HG03095 (cell line): ENCODE measurements around the gene ELL.
"Not testable (repeated sequence)": the region's sequence is repeated elsewhere in the genome, so short reads cannot be mapped to it uniquely, and the experiment has no call there.

ENCODE experiments used
- ATAC-seq: cut with Tn5 transposase; IDR thresholded peaks from one replicate; pipeline ENCODE4 v1.9.1; 2021; ENCODE audit warnings: moderate library complexity; ENCODE audit not compliant: unreplicated experiment

ELL gene

DNA sequence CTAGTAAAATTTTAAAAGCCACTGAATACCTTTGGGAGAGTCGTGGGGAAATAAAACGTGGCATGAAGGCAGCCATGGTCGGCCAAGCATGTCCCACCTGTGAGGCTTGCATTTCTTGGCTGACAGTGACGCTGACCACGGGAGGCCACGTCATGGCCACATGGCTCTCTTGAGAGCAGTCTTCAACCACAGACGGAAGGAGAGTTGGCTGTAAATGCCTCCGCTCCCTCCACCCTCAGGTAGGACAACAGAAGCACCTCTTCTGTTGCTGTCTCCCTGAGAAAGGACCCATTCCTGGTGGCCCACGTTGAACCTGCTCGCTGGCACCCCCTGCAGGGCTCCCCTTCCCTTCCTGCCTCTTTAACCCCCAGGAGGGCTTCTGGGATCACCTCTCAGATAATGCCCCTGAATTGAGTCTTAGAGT, 113.8 kb downstream of the ELL start:
- ATAC-seq, result no peak

DNA sequence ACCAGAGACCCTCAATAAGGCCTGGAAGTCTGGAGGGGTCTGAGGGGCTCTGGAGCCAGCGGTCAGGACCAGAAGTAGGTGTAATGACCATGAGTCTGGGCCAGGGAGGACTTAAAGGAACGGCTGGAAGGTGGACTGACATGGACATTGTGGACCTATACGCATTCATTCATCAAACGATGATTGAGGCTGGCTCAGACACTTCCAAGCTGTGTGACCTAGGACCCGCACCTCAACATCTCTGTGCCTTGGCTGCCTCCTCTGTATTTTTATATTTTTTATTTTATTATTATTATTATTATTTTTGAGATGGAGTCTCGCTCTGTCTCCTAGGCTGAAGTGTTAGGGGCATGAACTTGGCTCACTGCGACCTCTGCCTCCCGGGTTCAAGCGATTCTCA, 115.1 kb downstream of the ELL start:
- no peak for ATAC-seq

DNA sequence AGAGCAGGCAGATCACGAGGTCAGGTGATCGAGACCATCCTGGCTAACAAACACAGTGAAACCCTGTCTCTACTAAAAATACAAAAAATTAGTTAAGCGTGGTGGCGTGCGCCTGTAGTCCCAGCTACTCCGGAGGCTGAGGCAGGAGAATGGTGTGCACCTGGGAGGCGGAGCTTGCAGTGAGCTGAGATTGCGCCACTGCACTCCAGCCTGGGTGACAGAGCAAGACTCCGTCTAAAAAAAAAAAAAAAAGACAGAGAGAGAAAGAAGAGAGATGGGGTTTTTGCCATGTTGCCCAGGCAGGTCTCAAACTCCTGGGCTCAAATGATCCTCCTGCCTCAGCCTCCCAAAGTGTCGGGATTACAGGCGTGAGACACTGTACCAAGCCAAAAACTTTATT, 116.1 kb downstream of the ELL start:
- not testable (repeated sequence) for ATAC-seq

DNA sequence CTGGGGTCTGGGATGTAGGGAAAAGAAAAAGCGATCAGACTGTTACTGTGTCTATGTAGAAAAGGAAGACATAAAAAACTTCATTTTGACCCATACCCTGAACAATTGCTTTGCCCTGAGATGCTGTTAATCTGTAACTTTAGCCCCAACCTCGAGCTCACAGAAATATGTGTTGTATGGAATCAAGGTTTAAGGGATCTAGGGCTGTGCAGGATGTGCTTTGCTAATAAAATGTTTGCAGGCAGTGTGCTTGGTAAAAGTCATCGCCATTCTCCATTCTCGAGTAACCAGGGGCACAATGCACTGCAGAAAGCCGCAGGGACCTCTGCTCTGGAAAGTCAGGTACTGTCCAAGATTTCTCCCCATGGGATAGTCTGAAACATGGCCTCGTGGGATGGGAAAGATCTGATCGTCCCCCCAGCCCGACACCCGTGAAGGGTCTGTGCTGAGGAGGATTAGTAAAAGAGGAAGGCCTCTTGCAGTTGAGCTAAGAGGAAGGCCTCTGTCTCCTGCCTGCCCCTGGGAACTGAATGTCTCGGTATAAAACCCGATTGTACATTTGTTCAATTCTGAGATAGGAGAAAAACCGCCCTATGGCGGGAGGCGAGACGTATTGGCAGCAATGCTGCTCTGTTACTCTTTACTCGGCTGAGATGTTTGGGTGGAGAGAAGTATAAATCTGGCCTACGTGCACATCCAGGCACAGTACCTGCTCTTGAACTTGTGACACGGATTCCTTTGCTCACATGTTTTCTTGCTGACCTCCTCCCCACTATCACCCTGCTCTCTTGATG, 119.2 kb downstream of the ELL start:
- not testable (repeated sequence) for ATAC-seq

DNA sequence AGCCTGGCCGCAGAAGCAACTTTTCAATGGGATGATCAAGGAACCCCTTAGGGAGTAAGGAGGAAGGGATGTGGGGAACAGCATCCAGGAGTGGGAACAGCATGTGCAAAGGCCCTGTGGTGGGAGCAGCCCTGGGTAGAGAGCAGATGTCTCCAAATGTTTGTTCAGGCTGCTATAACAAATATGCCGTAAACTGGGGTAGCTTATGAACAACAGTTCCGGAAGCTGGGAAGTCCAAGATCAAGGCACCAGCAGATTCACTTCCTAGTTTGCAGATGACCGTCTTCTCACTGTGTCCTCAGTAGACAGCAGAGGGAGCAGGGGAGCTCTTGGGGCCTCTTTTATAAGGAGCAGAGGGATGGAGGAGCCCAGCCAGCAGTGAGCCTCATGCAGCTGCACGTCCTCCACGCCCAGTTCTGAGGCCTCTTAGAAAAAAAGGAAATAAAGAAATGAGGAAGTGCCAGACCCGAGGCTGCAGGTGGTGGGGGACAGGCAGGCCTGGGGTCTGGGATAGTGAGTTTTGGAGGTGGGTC, 120.2 kb downstream of the ELL start:
- no peak for ATAC-seq

DNA sequence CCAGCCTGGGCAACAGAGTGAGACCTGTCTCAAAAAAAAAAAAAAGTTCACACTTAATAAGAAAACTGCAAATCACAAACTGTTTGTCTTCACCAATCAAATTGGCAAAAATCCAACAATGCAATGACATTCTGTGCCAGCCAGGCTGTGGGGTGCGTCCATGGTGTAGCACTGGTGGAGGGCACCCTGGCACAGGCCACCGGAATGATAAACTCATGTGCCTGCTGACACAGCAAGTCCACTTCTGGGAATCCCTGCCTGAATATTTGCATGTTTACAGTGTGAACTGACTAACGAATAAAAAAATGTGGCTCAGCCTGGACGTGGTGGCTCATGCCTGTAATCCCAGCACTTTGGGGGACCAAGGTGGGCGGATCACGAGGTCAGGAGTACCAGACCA, 122.9 kb downstream of the ELL start:
- no peak for ATAC-seq

DNA sequence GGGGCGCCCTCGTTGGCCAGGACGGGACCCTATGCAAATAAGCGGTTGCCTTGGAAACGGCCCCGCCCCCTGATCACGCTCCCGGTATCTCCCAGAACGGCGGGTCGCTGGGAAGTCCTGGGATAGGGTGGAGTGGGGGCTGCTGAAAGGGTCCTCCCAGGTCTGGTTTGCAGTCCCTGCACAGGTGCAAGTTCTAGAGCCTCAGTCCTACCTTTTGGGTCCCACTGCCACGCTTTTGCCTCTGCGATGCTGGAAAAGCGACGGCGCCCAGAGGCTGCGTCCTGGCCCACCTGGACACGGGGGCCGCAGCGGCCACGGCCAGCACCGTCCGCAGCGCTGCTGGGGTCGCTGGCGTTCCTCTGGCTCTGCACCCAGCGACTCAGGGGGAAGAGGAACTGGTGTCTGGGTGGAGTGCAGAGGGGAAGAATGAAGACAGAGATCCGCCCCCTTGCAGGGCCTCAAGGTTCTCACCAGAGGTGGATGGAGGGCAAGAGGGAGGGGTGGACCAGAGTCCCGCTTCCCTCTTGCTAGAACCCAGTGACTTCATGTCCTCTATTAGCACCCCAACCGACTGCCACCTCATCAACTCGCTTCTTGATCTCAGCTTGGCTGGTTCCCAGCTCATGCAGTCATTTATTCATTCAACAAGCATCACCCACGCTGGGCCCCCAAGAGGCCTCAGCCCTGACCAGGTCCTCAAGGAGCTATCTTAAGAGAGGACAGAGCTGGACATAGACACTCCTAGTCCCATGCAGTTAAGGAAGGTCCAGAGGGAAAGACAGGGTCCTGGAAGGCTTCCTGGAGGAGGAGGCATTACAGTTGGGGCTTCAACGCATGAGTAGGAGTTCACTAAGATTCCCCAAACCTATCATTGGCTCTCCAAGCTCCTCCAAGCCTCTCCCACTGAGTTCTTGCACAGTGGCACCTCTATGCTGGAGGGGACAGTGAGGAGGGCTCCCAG, 124.3 kb downstream of the ELL start, which contains the start of gene LRRC25:
Gene LRRC25, minus strand, starts transcription at position 381 of the 961 bp plus-strand sequence. CDS start 659 bp downstream, outside the sequence.
- ATAC-seq, result no peak

DNA sequence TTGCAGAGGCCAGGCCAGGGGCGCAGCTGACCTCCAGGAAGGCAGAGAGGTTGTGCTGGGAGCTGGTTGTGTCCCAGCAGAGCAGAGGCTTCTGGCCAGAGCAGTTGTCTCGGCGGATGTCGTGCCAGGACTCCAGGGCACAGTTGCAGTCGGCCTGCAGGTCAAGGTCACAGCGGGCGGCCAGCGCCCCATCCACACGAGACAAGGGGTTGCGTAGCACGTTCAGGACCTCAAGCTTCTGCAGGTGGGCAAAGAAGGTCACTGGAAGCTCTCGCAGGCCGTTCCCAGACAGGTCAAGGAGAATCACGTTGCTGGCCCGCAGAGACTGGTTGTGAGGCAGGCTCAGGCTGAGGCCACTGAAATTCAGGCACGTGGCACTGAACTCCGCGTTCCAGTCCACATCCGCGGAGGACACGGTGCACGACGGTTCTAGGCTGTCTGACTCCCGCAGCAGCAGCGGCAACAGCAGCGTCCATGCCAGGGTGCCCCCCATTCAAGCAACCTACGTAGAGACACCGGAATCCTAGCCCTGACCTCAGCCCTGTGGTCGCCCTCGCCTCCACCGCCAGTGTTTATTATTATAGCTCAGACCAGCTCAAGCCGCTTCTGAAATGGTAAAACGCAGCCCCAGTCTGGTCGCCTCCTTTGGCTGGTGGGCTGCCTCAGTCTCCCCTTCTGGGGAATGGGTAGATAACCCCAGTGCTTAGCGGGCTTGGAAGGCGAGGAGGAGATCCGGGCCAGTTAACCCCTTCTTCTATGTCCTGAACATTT, 125.2 kb downstream of the ELL start:
- ATAC-seq, result no peak

DNA sequence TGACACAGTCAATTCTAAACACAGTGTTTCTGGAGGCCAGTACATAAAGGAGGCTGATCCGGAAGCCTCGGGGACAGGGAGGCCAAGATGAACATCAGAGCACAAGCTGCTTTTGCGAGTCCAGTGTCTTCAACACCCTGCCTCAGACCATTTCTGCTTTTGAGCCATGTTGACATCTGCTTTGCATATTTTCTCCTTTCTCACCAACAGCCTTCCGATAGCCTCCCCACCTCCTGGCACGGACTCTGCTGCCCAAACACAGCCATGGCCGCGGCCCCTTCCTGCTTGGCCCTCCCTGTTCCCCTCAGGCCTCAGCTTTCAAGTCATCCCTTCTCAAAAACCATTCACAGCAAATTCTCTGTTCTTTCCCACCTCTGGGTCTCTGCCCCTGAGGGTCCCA, 128.0 kb downstream of the ELL start:
- ATAC-seq, result no peak

DNA sequence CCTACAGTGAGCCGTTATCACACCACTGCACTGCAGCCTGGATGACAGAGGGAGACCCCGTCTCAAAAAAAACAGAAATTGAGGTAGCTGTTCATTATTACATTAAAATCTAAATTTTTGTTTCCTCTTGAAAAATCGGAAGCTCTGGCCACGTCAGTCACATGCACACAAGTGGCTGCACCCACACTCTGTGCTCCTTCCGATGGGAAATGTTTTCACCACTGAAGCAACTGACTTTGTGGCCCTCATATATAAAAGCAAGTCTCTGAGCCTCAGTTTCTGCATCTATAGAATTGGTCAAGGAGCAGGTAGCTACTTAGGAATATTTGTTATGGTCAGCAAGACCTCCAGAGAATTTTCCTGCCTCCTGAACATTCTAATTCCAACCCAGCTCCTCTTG, 128.9 kb downstream of the ELL start:
- no peak for ATAC-seq
